H1 (cell line): ENCODE data around the gene FOXRED1. TPM values are rescaled to one million over a fixed set of nuclear protein-coding genes. Genes with fewer than 3 reads are reported as not detected.

Experiments used
- CTCF ChIA-PET: fragments of 300-600 bp; sonication (Branson Sonifier 250); formaldehyde crosslinking; loops from one replicate; lab custom pipeline; 2021; ENCODE audit not compliant: partially characterized antibody; lab: Charles Lee
- POLR2A ChIA-PET: fragments of 300-600 bp; sonication (Branson Sonifier 250); formaldehyde crosslinking; loops from one replicate; lab custom pipeline; 2021; ENCODE audit warnings: inconsistent platforms; ENCODE audit not compliant: partially characterized antibody; lab: Charles Lee
- DNase-seq, 2 experiments: peaks; one replicate each; pipeline versions ENCODE4 v3.0.0 to v3.0.0-alpha.2; 2010 to 2022; ENCODE audit warnings: low spot score in 2 of 2, low read depth in 1 of 2, mixed read lengths in 1 of 2
- FAIRE-seq: peaks from 2 replicates; lab custom pipeline; 2011; peaks lifted over from hg19 to GRCh38; lab: Jason Lieb, UNC
- H2AFZ ChIP-seq: 2 replicates; pipeline ENCODE4 v1.8.1; 2012; ENCODE audit warnings: low read length, inconsistent platforms
- H2AK5ac ChIP-seq: 2 replicates; pipeline ENCODE4 v1.6.1; 2013; ENCODE audit warnings: low read depth, low read length
- H2BK120ac ChIP-seq: replicated peaks from 2 replicates; pipeline ENCODE3; 2013; ENCODE audit warnings: low read depth, low read length, inconsistent platforms
- H2BK12ac ChIP-seq: 2 replicates; pipeline ENCODE4 v1.6.1; 2013; ENCODE audit warnings: low read depth, low read length
- H2BK15ac ChIP-seq: 2 replicates; pipeline ENCODE4 v1.6.1; 2013; ENCODE audit warnings: low read length
- H2BK20ac ChIP-seq: 2 replicates; pipeline ENCODE4 v1.6.1; 2013; ENCODE audit warnings: low read length
- H2BK5ac ChIP-seq: 2 replicates; pipeline ENCODE4 v1.6.1; 2013; ENCODE audit warnings: low read depth, low read length
- H3K14ac ChIP-seq: 2 replicates; pipeline ENCODE4 v1.6.1; 2013; ENCODE audit warnings: inconsistent platforms; ENCODE audit not compliant: insufficient read length
- H3K18ac ChIP-seq: 2 replicates; pipeline ENCODE4 v1.6.1; 2013; ENCODE audit warnings: low read length; ENCODE audit errors: extremely low read depth
- H3K23ac ChIP-seq: 2 replicates; pipeline ENCODE4 v1.6.1; 2013; ENCODE audit warnings: inconsistent platforms; ENCODE audit not compliant: insufficient read length
- H3K23me2 ChIP-seq: 2 replicates; pipeline ENCODE4 v1.6.1; 2013; ENCODE audit warnings: low read depth, low read length
- H3K27ac ChIP-seq: 2 replicates; pipeline ENCODE4 v1.6.1; 2011; ENCODE audit warnings: low read depth, low read length, inconsistent platforms
- H3K27me3 ChIP-seq, 4 experiments: replicated peaks in 1 of 4; 1 replicate in 1 of 4; 2 replicates in 3 of 4; pipeline versions ENCODE4 v1.6.1 to v1.8.1; 2011 to 2013; ENCODE audit warnings: low read length in 3 of 4, mild to moderate bottlenecking in 3 of 4, inconsistent platforms in 2 of 4, mixed read lengths in 2 of 4, moderate library complexity in 1 of 4; ENCODE audit not compliant: control insufficient read depth in 3 of 4, insufficient read depth in 3 of 4; ENCODE audit errors: extremely low read depth in 1 of 4
- H3K36me3 ChIP-seq, 4 experiments: 2 replicates each; pipeline versions ENCODE4 v1.6.1 to v1.8.1; 2011 to 2013; ENCODE audit warnings: mild to moderate bottlenecking in 4 of 4, low read length in 3 of 4, moderate library complexity in 2 of 4, control low read depth in 1 of 4, inconsistent platforms in 1 of 4; ENCODE audit not compliant: insufficient read depth in 4 of 4, control insufficient read depth in 2 of 4
- H3K4ac ChIP-seq: replicated peaks from 2 replicates; pipeline ENCODE3; 2013; ENCODE audit warnings: low read length, low read depth, mixed read lengths, inconsistent platforms; ENCODE audit not compliant: insufficient read length
- H3K4me1 ChIP-seq, 4 experiments: replicated peaks in 1 of 4; 1 replicate in 1 of 4; 2 replicates in 3 of 4; pipeline versions ENCODE4 v1.6.1 to v1.8.1; 2011 to 2013; ENCODE audit warnings: low read length in 3 of 4, inconsistent platforms in 2 of 4, mixed read lengths in 1 of 4; ENCODE audit not compliant: insufficient read depth in 4 of 4, control insufficient read depth in 3 of 4
- H3K4me2 ChIP-seq, 2 experiments: 2 replicates each; pipeline versions ENCODE4 v1.6.1 to v1.8.1; 2011 to 2013; ENCODE audit warnings: low read depth in 2 of 2, low read length in 2 of 2, control low read depth in 1 of 2, inconsistent platforms in 1 of 2, mild to moderate bottlenecking in 1 of 2; ENCODE audit not compliant: insufficient read depth in 1 of 2
- H3K4me3 ChIP-seq, 4 experiments: fragments of 200-600, 300-600 bp in 1 of 4; sonication (generic), shearing (Covaris generic), sonication (Bioruptor Twin) in 1 of 4; 2 replicates each; pipeline versions ENCODE4 v1.5.1 to v1.8.1; 2011 to 2016; ENCODE audit warnings: low read length in 4 of 4, low read depth in 3 of 4, control low read depth in 2 of 4, inconsistent platforms in 2 of 4, mild to moderate bottlenecking in 2 of 4, mixed read lengths in 1 of 4, moderate library complexity in 1 of 4; ENCODE audit not compliant: insufficient read depth in 2 of 4; ENCODE audit errors: extremely low read depth in 1 of 4
- H3K56ac ChIP-seq: replicated peaks from 2 replicates; pipeline ENCODE3; 2013; ENCODE audit warnings: low read depth, mild to moderate bottlenecking, mixed read lengths, low read length, inconsistent platforms; ENCODE audit not compliant: insufficient read length
- H3K79me1 ChIP-seq: 2 replicates; pipeline ENCODE4 v1.6.1; 2013; ENCODE audit warnings: low read depth, low read length, control low read depth
- H3K79me2 ChIP-seq, 2 experiments: 2 replicates each; pipeline versions ENCODE4 v1.6.1 to v1.8.1; 2012 to 2013; ENCODE audit warnings: low read length in 2 of 2, mild to moderate bottlenecking in 2 of 2, inconsistent platforms in 1 of 2; ENCODE audit not compliant: insufficient read depth in 2 of 2, control insufficient read depth in 1 of 2
- H3K9ac ChIP-seq, 4 experiments: replicated peaks in 1 of 4; 1 replicate in 1 of 4; 2 replicates in 3 of 4; pipeline versions ENCODE4 v1.6.1 to v1.8.1; 2011 to 2013; ENCODE audit warnings: low read depth in 3 of 4, low read length in 3 of 4, control low read depth in 2 of 4, mild to moderate bottlenecking in 2 of 4, moderate library complexity in 2 of 4, inconsistent platforms in 1 of 4; ENCODE audit errors: extremely low read depth in 1 of 4
- H3K9me3 ChIP-seq, 2 experiments: 2 replicates each; pipeline versions ENCODE4 v1.6.1 to v1.8.1; 2012 to 2013; ENCODE audit warnings: mild to moderate bottlenecking in 2 of 2, moderate library complexity in 2 of 2, control low read depth in 1 of 2, inconsistent platforms in 1 of 2, low read depth in 1 of 2, low read length in 1 of 2, mixed read lengths in 1 of 2; ENCODE audit not compliant: insufficient read depth in 2 of 2
- H4K20me1 ChIP-seq, 2 experiments: replicated peaks in 1 of 2; 2 replicates each; pipeline versions ENCODE3 to v1.8.1; 2011 to 2013; ENCODE audit warnings: inconsistent platforms in 2 of 2, low read length in 2 of 2, mild to moderate bottlenecking in 1 of 2; ENCODE audit not compliant: insufficient read depth in 2 of 2, control insufficient read depth in 1 of 2
- H4K5ac ChIP-seq: 2 replicates; pipeline ENCODE4 v1.6.1; 2013; ENCODE audit warnings: low read length, low read depth, mixed read lengths, inconsistent platforms; ENCODE audit not compliant: insufficient read length
- H4K8ac ChIP-seq: 2 replicates; pipeline ENCODE4 v1.8.0; 2013; ENCODE audit warnings: mild to moderate bottlenecking, moderate library complexity, low read length, inconsistent platforms; ENCODE audit not compliant: insufficient read depth; ENCODE audit errors: extremely low read depth
- H4K91ac ChIP-seq: replicated peaks from 2 replicates; pipeline ENCODE3; 2013; ENCODE audit warnings: low read length, mixed read lengths, inconsistent platforms; ENCODE audit not compliant: insufficient read length
- MAFK ChIP-seq: IDR thresholded peaks from 2 replicates; pipeline ENCODE4 v1.6.1; 2012; ENCODE audit warnings: low read depth, mild to moderate bottlenecking, improper control_type of control experiment, low read length
- SAP30 ChIP-seq: fragments of 300-600 bp; sonication (generic); IDR thresholded peaks from 2 replicates; pipeline ENCODE4 v1.7.1; 2012; ENCODE audit warnings: low read length, moderate library complexity, mild to moderate bottlenecking, inconsistent platforms; ENCODE audit not compliant: insufficient read depth, insufficient replicate concordance
- WGBS, 2 experiments: shearing (Covaris generic) in 1 of 2; methylation state at CpG; one replicate each; pipeline versions ENCODE4 v1.1.6 to v1.1.7; 2013 to 2015; ENCODE audit warnings: low lambda C conversion rate in 2 of 2, mixed read lengths in 2 of 2, inconsistent platforms in 1 of 2, low coverage in 1 of 2, missing lambda C conversion rate in 1 of 2; ENCODE audit not compliant: insufficient replicate concordance in 2 of 2, insufficient coverage in 1 of 2, insufficient read length in 1 of 2; ENCODE audit errors: extremely low coverage in 1 of 2, missing lambda C conversion rate in 1 of 2; 5-methylcytosine and 5-hydroxymethylcytosine counted together
- polyA plus RNA-seq, 7 experiments: library from polyadenylated mRNA; depleted of rRNA in 3 of 7; stranded (reverse) in 5 of 7; unstranded in 2 of 7; fragments of >200 nt in 5 of 7; fragments of 200-250 nt in 2 of 7; gene quantifications; 1 replicate in 5 of 7; 2 replicates in 1 of 7; 4 replicates in 1 of 7; pipeline versions ENCODE4 v1.2.1 to v1.2.3, GENCODE V29; 2011 to 2013; ENCODE audit warnings: missing spikeins in 2 of 7, mixed read lengths in 2 of 7
- total RNA-seq: library from RNA; stranded (reverse); fragmentation: NEBNext Ultra II Directional; extraction: Animal tissue kit (Norgen Biotek cat#: 25700); gene quantifications from 2 replicates; pipeline ENCODE4 v1.2.1, GENCODE V29; 2021

FOXRED1 gene
- total and polyA plus RNA-seq, 2 of the 8 experiments (the other 6 are each of a cell fraction or from before 2014, with no cell fraction given): 48.8 to 99.4 TPM

GRCh38 chr11:126231725-126232459 is 37.1 kb upstream of the FOXRED1 start:
- H3K4me2 ChIP-seq: no peak overlapping the region
- 0 out of 2 replicates have a peak, but pooled peaks cover 4% of the 10 kb centered on the region for H3K79me1 ChIP-seq
- no peak overlapping the region for H3K4ac ChIP-seq
- POLR2A ChIA-PET: no interaction called here
- no peaks in the 10 kb centered on the region for H3K27me3 ChIP-seq
- H2BK5ac ChIP-seq: no peak overlapping the region
- H3K18ac ChIP-seq: no peak overlapping the region
- no peak overlapping the region for H2BK20ac ChIP-seq
- DNase-seq: no peak
- H4K20me1 ChIP-seq: peaks cover 0 to 3% of the 10 kb centered on the region in 2 experiments
- no peak overlapping the region for H2AK5ac ChIP-seq
- H3K23ac ChIP-seq: no peak overlapping the region
- no peak overlapping the region for H2BK12ac ChIP-seq
- peaks cover 0 to 20% of the 10 kb centered on the region in 2 experiments; a peak in 2 of 4 replicates for H3K79me2 ChIP-seq
- H3K56ac ChIP-seq: no peak overlapping the region
- H4K91ac ChIP-seq: no peak overlapping the region
- H3K4me3 ChIP-seq: no peak overlapping the region
- no peak overlapping the region for H3K27ac ChIP-seq
- WGBS, 2 experiments: 87% methylated on average over 6 of the region's 6 CpGs; no CpG with 5 or more reads in 1 of the 2 experiments
- no peaks in the 10 kb centered on the region for H3K23me2 ChIP-seq
- no peak overlapping the region for H2BK120ac ChIP-seq
- H3K9me3 ChIP-seq: no peaks in the 10 kb centered on the region
- no peak overlapping the region for H4K8ac ChIP-seq
- H3K4me1 ChIP-seq: no peaks in the 10 kb centered on the region; a peak in 1 of 7 replicates
- no peak for FAIRE-seq
- no peak overlapping the region for H3K14ac ChIP-seq
- no peak overlapping the region for H4K5ac ChIP-seq
- H3K36me3 ChIP-seq: peaks cover 0 to 14% (median 2%) of the 10 kb centered on the region in 4 experiments; a peak in 5 of 8 replicates
- CTCF ChIA-PET: interaction anchor here (0.7 kb wide), 1 partner anchor 375 kb away, joined by 3 read pairs; no protein-coding TSS in a partner anchor
- no peak overlapping the region for H3K9ac ChIP-seq
- H2BK15ac ChIP-seq: no peak overlapping the region
- H2AFZ ChIP-seq: no peak overlapping the region
- TF ChIP-seq SAP30 (no peak), MAFK (no peak)
